GM23338 (cell line): ENCODE data around the gene APCDD1L. TPM values are rescaled to one million over a fixed set of nuclear protein-coding genes. Genes with fewer than 3 reads are reported as not detected.

Experiments
- ATAC-seq: fragments of 200-7000 bp; cut with Tn5 transposase; 3 replicates; pipeline ENCODE4 v1.9.1; 2020
- DNase-seq: peaks from one replicate; pipeline ENCODE4 v3.0.0-alpha.2; 2015; ENCODE audit warnings: low spot score
- H2AFZ ChIP-seq: fragments of 200-600 bp; sonication (generic); 2 replicates; pipeline ENCODE4 v1.8.0; 2016; ENCODE audit warnings: antibody characterized with exemption, mild to moderate bottlenecking, moderate library complexity
- H3F3A ChIP-seq: fragments of 200-600 bp; sonication (generic); replicated peaks from 2 replicates; pipeline ENCODE4 v1.8.0; 2017; ENCODE audit warnings: antibody characterized with exemption, mixed run types, low read depth
- H3K27ac ChIP-seq: fragments of 200-600 bp; sonication (generic); 2 replicates; pipeline ENCODE4 v1.6.1; 2016; ENCODE audit warnings: low read depth
- H3K27me3 ChIP-seq: fragments of 200-600 bp; sonication (generic); 2 replicates; pipeline ENCODE4 v1.8.0; 2016; ENCODE audit warnings: mild to moderate bottlenecking, mixed run types, moderate library complexity; ENCODE audit not compliant: insufficient read depth
- H3K36me3 ChIP-seq: fragments of 200-600 bp; sonication (generic); 2 replicates; pipeline ENCODE4 v1.8.0; 2016; ENCODE audit warnings: mild to moderate bottlenecking; ENCODE audit not compliant: insufficient read depth
- H3K4me1 ChIP-seq: fragments of 200-600 bp; sonication (generic); 2 replicates; pipeline ENCODE4 v1.8.0; 2016; ENCODE audit warnings: mild to moderate bottlenecking, moderate library complexity; ENCODE audit not compliant: insufficient read depth
- H3K4me2 ChIP-seq: fragments of 200-600 bp; sonication (generic); 2 replicates; pipeline ENCODE4 v1.7.1; 2017; ENCODE audit warnings: mixed run types
- H3K4me3 ChIP-seq: fragments of 200-600 bp; sonication (generic); 2 replicates; pipeline ENCODE4 v1.6.1; 2016; ENCODE audit warnings: mixed run types
- H3K79me2 ChIP-seq: fragments of 200-600 bp; sonication (generic); replicated peaks from 2 replicates; pipeline ENCODE4 v1.8.0; 2017; ENCODE audit warnings: mild to moderate bottlenecking; ENCODE audit not compliant: insufficient read depth
- H3K9me2 ChIP-seq: fragments of 200-600 bp; sonication (generic); 2 replicates; pipeline ENCODE4 v1.8.0; 2017; ENCODE audit not compliant: insufficient read depth
- H4K20me1 ChIP-seq: fragments of 200-600 bp; sonication (generic); replicated peaks from 2 replicates; pipeline ENCODE4 v1.8.0; 2017; ENCODE audit warnings: mild to moderate bottlenecking; ENCODE audit not compliant: insufficient read depth
- H3K27ac Mint-ChIP-seq: 2 replicates; pipeline ENCODE4 v1.8.0; 2020; ENCODE audit warnings: inconsistent platforms, mild to moderate bottlenecking, moderate library complexity, mixed read lengths
- H3K27me3 Mint-ChIP-seq: 3 replicates; pipeline ENCODE4 v1.8.0; 2022; ENCODE audit warnings: low read depth, mild to moderate bottlenecking, moderate library complexity, mixed read lengths, inconsistent platforms; ENCODE audit not compliant: insufficient read depth, poor library complexity
- H3K36me3 Mint-ChIP-seq: 3 replicates; pipeline ENCODE4 v1.8.0; 2021; ENCODE audit warnings: low read depth, mild to moderate bottlenecking, inconsistent platforms, moderate library complexity, mixed read lengths
- H3K4me1 Mint-ChIP-seq: 3 replicates; pipeline ENCODE4 v1.8.0; 2020; ENCODE audit warnings: mild to moderate bottlenecking, inconsistent platforms, mixed read lengths
- H3K4me3 Mint-ChIP-seq: 3 replicates; pipeline ENCODE4 v1.8.0; 2021; ENCODE audit warnings: moderate library complexity, mild to moderate bottlenecking, inconsistent platforms, mixed read lengths
- H3K9me3 Mint-ChIP-seq: 3 replicates; pipeline ENCODE4 v1.8.0; 2020; ENCODE audit warnings: moderate library complexity, mild to moderate bottlenecking, inconsistent platforms, mixed read lengths
- CTCF ChIP-seq, 2 experiments: fragments of 200-600 bp in 1 of 2; sonication (generic) in 1 of 2; conservative IDR thresholded peaks; 2 replicates each; pipeline versions ENCODE4 v1.5.1 to v1.6.1; 2016 to 2017; ENCODE audit warnings: antibody characterized with exemption in 2 of 2, low read depth in 2 of 2, mild to moderate bottlenecking in 2 of 2, moderate library complexity in 1 of 2
- ETS1 ChIP-seq: IDR thresholded peaks from 2 replicates; pipeline ENCODE4 v1.6.1; 2016; ENCODE audit warnings: antibody characterized with exemption
- EZH2phosphoT487 ChIP-seq: fragments of 200-600 bp; sonication (generic); IDR thresholded peaks from one replicate; pipeline ENCODE4 v1.8.1; 2018; ENCODE audit warnings: antibody characterized with exemption; ENCODE audit not compliant: unreplicated experiment
- NANOG ChIP-seq: IDR thresholded peaks from 2 replicates; pipeline ENCODE4 v1.6.1; 2016; ENCODE audit warnings: antibody characterized with exemption, borderline replicate concordance
- POLR2AphosphoS5 ChIP-seq: IDR thresholded peaks from 2 replicates; pipeline ENCODE4 v1.6.1; 2016; ENCODE audit warnings: antibody characterized with exemption, low read depth
- STAT1 ChIP-seq: IDR thresholded peaks from one replicate; pipeline ENCODE4 v1.6.1; 2016; ENCODE audit warnings: antibody characterized with exemption; ENCODE audit not compliant: unreplicated experiment
- ZNF114 ChIP-seq: fragments of 250-450 bp; sonication (Bioruptor Pico); IDR thresholded peaks from 2 replicates; pipeline ENCODE4 v1.5.0; 2020; ENCODE audit warnings: mild to moderate bottlenecking, moderate library complexity
- ZNF462 ChIP-seq: fragments of 250-450 bp; sonication (Bioruptor Pico); IDR thresholded peaks from 2 replicates; pipeline ENCODE4 v1.5.0; 2020; ENCODE audit warnings: mild to moderate bottlenecking, moderate library complexity
- polyA plus RNA-seq: library from polyadenylated mRNA; unstranded; fragments of >200 nt; fragmentation: Nextera tagmentation; extraction: Ambion mirVana; gene quantifications from 2 replicates; pipeline ENCODE4 v1.2.1, GENCODE V29; 2016
- total RNA-seq: library from RNA; depleted of rRNA; stranded (reverse); fragments of >200 nt; shearing (Covaris generic); gene quantifications from 2 replicates; pipeline ENCODE4 v1.2.3, GENCODE V29; 2014

Gene APCDD1L
- total and polyA plus RNA-seq, 2 experiments from 2014 or later, result 1.8 to 4.6 TPM

GRCh38 chr20:58417438-58417837 is 97.8 kb downstream of the APCDD1L start (continued):
- TF ChIP-seq ETS1, result no peak
- no peak for TF ChIP-seq ZNF114 (CRISPR knock-in tag)
- no peak for TF ChIP-seq ZNF462 (CRISPR knock-in tag)
- TF ChIP-seq EZH2phosphoT487, result no peak
- TF ChIP-seq NANOG, result no peak

GRCh38 chr20:58416835-58417234 is 98.4 kb downstream of the APCDD1L start:
- no peak overlapping the region for H2AFZ ChIP-seq

More at GRCh38 chr20:58416835-58417234, 98.4 kb downstream of the APCDD1L start:
- no peaks in the 10 kb centered on the region for H3K9me2 ChIP-seq
- 0 out of 2 replicates have a peak overlapping the region, but pooled peaks have one; percentile 12 for H3K4me3 ChIP-seq
- peaks cover 40% of the 10 kb centered on the region for H3K36me3 Mint-ChIP-seq
- H3K36me3 ChIP-seq, result no peaks in the 10 kb centered on the region
- peaks cover 26% of the 10 kb centered on the region for H3K4me1 ChIP-seq
- H3K4me3 Mint-ChIP-seq, result peak overlapping the region; percentile 19; the same call in 2 of the 3 replicates
- peak overlapping the region; percentile 80 for H3K27ac Mint-ChIP-seq
- no peaks in the 10 kb centered on the region for H3K27me3 Mint-ChIP-seq
- no peaks in the 10 kb centered on the region for H4K20me1 ChIP-seq
- no peaks in the 10 kb centered on the region for H3F3A ChIP-seq
- DNase-seq (no peak), ATAC-seq (no peak)
- H3K4me1 Mint-ChIP-seq, result peaks cover 37% of the 10 kb centered on the region
- no peaks in the 10 kb centered on the region for H3K27me3 ChIP-seq
- peaks cover 18% of the 10 kb centered on the region for H3K9me3 Mint-ChIP-seq
- H3K27ac ChIP-seq, result peak overlapping the region; percentile 6; the same call in 1 of the 2 replicates
- H3K79me2 ChIP-seq, result peaks cover 53% of the 10 kb centered on the region
- TF ChIP-seq POLR2AphosphoS5 (no peak), CTCF (conservative IDR thresholded peaks at IDR 0.05; ENCODE audit: low read depth in 2 of 2) (no peak), STAT1 (no peak)
- peak overlapping the region; percentile 53 for H3K4me2 ChIP-seq
